ENCODE measurements around the gene LGALS7.
"Not testable (repeated sequence)": the region's sequence is repeated elsewhere in the genome, so short reads cannot be mapped to it uniquely, and the experiment has no call there.

Gene LGALS7

DNA sequence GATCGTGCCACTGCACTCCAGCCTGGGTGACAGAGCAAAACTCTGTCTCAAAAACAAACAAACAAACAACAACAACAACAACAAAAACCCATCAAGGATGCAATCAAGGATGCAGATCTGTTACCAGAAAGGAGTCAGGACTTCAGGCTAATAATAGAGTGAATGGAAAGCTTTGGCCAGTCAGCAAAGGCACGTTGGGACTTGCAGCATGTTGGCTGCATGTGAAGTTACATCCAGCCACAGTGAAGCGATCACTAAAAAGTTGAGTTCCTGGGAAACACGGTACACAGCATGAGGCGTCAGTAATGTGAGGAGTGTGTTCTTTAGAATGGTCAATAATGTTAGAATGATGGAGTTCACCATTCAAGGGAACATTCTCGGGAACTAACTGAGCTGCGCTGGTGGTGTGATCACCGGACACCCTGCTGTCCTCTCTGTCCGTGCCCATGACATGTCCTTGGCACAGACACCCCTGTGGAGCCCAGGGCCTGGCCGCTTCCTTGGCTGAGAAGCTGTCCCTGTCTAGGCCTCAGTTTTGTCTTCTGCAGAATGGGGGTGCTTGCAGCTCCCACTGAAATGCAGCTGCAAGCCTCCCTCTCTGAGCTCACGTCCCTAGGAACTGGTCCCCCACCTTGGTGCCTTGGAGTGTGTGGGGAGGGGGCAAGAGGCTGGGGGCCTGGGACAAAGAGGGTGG is 13.4 kb upstream of the LGALS7 start:
- TF ChIP-seq, protein P1, sequence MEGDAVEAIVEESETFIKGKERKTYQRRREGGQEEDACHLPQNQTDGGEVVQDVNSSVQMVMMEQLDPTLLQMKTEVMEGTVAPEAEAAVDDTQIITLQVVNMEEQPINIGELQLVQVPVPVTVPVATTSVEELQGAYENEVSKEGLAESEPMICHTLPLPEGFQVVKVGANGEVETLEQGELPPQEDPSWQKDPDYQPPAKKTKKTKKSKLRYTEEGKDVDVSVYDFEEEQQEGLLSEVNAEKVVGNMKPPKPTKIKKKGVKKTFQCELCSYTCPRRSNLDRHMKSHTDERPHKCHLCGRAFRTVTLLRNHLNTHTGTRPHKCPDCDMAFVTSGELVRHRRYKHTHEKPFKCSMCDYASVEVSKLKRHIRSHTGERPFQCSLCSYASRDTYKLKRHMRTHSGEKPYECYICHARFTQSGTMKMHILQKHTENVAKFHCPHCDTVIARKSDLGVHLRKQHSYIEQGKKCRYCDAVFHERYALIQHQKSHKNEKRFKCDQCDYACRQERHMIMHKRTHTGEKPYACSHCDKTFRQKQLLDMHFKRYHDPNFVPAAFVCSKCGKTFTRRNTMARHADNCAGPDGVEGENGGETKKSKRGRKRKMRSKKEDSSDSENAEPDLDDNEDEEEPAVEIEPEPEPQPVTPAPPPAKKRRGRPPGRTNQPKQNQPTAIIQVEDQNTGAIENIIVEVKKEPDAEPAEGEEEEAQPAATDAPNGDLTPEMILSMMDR (conservative IDR thresholded peaks at IDR 0.05; ENCODE audit: low read depth, low read length), result no peak
- H3K4me3 ChIP-seq (ENCODE audit: low read length), result no peak overlapping the region
- DNase-seq (ENCODE audit: low read depth), result no peak

DNA sequence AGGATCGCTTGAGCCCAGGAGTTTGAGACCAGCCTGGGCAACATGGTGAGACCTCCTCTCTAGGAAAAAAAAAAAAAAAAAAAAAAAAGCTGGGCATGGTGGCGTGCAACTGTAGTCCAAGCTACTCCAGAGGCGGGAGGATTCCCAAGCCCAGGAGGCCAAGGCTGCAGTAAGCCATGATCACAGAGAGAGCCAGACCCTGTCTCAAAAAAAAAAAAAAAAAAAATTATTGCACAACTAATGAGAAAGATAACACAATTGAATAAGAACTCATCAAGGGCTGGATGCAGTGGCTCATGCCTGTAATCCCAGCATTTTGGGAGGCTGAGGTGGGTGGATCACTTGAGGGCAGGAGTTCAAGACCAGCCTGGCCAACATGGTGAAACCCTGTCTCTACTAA is 12.7 kb upstream of the LGALS7 start:
- not testable (repeated sequence) for H3K4me3 ChIP-seq (ENCODE audit: low read length); DNase-seq (ENCODE audit: low read depth)

- no peak overlapping the region for H3K4me3 ChIP-seq (ENCODE audit: low read length)
- no peak for DNase-seq (ENCODE audit: low read depth)
- TF ChIP-seq, protein P1 (conservative IDR thresholded peaks at IDR 0.05; ENCODE audit: low read depth, low read length), result no peak
Observed at GRCh38 chr19:38785187-38785699, 11.9 kb upstream of the LGALS7 start.

DNA sequence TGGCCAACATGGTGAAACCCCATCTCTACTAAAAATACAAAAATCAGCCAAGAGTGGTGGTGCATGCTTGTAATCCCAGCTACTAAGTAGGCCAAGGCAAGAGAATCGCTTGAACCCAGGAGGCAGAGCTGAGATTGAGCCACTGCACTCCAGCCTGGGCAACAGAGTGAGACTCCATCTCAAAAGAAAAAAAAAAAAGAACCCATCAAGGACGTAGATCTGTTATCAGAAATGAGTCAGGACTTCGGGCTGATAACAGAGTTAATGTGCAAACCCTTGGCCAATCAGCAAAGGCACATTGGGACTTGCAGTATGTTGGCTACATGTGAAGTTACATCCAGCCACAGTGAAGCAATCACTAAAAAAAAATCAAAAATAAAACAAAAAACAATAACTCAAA is 10.9 kb upstream of the LGALS7 start:
- DNase-seq (ENCODE audit: low read depth), result peak; percentile 1

GRCh38 chr19:38782212-38782611 is 8.9 kb upstream of the LGALS7 start:
- not testable (repeated sequence) for DNase-seq (ENCODE audit: low read depth); H3K4me3 ChIP-seq (ENCODE audit: low read length)

More for the DNA sequence above, 10.9 kb upstream of the LGALS7 start:
- TF ChIP-seq, protein P1 (conservative IDR thresholded peaks at IDR 0.05; ENCODE audit: low read depth, low read length), result no peak
- no peak overlapping the region for H3K4me3 ChIP-seq (ENCODE audit: low read length)

DNA sequence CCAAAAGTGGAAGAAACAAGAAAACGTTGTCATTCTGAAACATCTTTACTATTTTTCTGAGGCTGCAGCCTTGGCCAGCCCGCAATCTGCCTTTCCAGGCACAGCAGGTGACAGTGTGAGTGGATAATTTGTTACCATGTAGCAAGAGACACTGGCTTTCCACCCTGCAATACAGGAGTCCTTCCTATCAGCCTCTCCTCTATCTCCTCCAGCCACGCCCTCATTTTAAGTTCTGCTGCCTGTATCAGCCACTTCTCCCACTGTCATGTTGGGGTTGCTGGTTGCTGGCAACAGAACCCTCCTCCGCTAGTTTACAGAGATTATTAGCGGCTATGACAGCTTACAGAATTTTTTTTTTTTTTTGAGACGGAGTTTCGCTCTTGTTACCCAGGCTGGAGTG is 7.7 kb upstream of the LGALS7 start:
- H3K4me3 ChIP-seq (ENCODE audit: low read length), result no peak overlapping the region
- DNase-seq (ENCODE audit: low read depth), result no peak
- TF ChIP-seq, protein P1 (conservative IDR thresholded peaks at IDR 0.05; ENCODE audit: low read depth, low read length), result no peak

DNA sequence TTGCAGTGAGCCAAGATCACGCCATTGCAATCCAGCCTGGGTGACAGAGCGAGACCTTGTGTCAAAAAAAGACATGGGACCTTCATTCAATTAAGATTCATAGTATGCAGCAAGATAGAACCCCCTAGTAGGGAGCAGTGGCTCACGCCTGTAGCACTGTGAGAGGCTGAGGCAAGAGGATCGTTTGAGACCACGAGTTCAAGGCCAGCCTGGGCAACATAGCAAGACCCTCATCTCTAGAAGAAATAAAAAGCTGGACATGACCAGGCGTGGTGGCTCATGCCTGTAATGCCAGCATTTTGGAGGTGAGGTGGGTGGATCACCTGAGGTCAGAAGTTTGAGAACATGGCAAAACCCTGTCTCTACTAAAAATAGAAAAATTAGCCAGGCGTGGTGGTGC is 7.1 kb upstream of the LGALS7 start:
- no peak overlapping the region for H3K4me3 ChIP-seq (ENCODE audit: low read length)
- DNase-seq (ENCODE audit: low read depth), result no peak
- TF ChIP-seq, protein P1 (conservative IDR thresholded peaks at IDR 0.05; ENCODE audit: low read depth, low read length), result no peak

GRCh38 chr19:38778733-38779132 is 5.4 kb upstream of the LGALS7 start:
- no peak overlapping the region for H3K4me3 ChIP-seq (ENCODE audit: low read length)
- no peak for DNase-seq (ENCODE audit: low read depth)
- TF ChIP-seq, protein P1 (conservative IDR thresholded peaks at IDR 0.05; ENCODE audit: low read depth, low read length), result no peak
